Stimulated activated naive B cell treated with anti-CD40 and anti-IgM and Interleukin-4, amounts not matched to agents 10 μg/mL and 1 μg/mL and 100 μg/mL, for 72 hours (primary cell): ENCODE data around the gene MTIF3.
A peak's percentile ranks its signal among the peaks of the same experiment; 100 is the strongest.

Source experiments
- ATAC-seq, 2 donors: fragments of 150-1000 bp; cut with Tn5 transposase; replicated peaks; 2 replicates each; pipeline ENCODE4 v1.10.0; 2021; ENCODE audit warnings: moderate library complexity in 1 of 2
- DNase-seq: peaks from one replicate; pipeline ENCODE4 v3.0.0; 2021
- H3K27ac Mint-ChIP-seq: one replicate; pipeline ENCODE4 v1.8.0; 2022; ENCODE audit warnings: mild to moderate bottlenecking, mixed read lengths
- H3K27me3 Mint-ChIP-seq, 2 donors: one replicate each; pipeline ENCODE4 v1.8.0; 2022; ENCODE audit warnings: mixed read lengths in 2 of 2
- H3K36me3 Mint-ChIP-seq, 2 donors: one replicate each; pipeline ENCODE4 v1.8.0; 2022; ENCODE audit warnings: mixed read lengths in 2 of 2, mild to moderate bottlenecking in 1 of 2
- H3K4me1 Mint-ChIP-seq, 2 donors: one replicate each; pipeline ENCODE4 v1.8.0; 2022; ENCODE audit warnings: mixed read lengths in 2 of 2, mild to moderate bottlenecking in 1 of 2
- H3K4me3 Mint-ChIP-seq, 2 donors: one replicate each; pipeline ENCODE4 v1.8.0; 2022; ENCODE audit warnings: mild to moderate bottlenecking in 2 of 2, mixed read lengths in 2 of 2, moderate library complexity in 1 of 2
- H3K9me3 Mint-ChIP-seq, 2 donors: one replicate each; pipeline ENCODE4 v1.8.0; 2022; ENCODE audit warnings: mixed read lengths in 2 of 2, mild to moderate bottlenecking in 1 of 2

MTIF3 gene

GRCh38 chr13:27393101-27393500 is 57.3 kb downstream of the MTIF3 start:
- DNase-seq (no peak), ATAC-seq (no peak)
- Mint-ChIP-seq H3K36me3 (no peaks in the 10 kb centered on the region), H3K9me3 (no peaks in the 10 kb centered on the region), H3K4me1 (no peaks in the 10 kb centered on the region), H3K27ac (no peak overlapping the region), H3K4me3 (no peak overlapping the region), H3K27me3 (peaks cover 4 to 5% of the 10 kb centered on the region in 2 donors)

- Mint-ChIP-seq H3K27ac (no peak overlapping the region), H3K4me1 (no peaks in the 10 kb centered on the region), H3K27me3 (peaks cover 2 to 4% of the 10 kb centered on the region in 2 donors), H3K4me3 (no peak overlapping the region), H3K36me3 (no peaks in the 10 kb centered on the region), H3K9me3 (no peaks in the 10 kb centered on the region)
- no peak for ATAC-seq
- no peak for DNase-seq
These were observed 58.9 kb downstream of the MTIF3 start for GRCh38 chr13:27391471-27391870.

- Mint-ChIP-seq H3K9me3 (no peaks in the 10 kb centered on the region), H3K27ac (no peak overlapping the region), H3K27me3 (peaks cover 0 to 4% of the 10 kb centered on the region in 2 donors), H3K36me3 (no peaks in the 10 kb centered on the region), H3K4me3 (no peak overlapping the region), H3K4me1 (no peaks in the 10 kb centered on the region)
- ATAC-seq (no peak), DNase-seq (no peak)
These were observed 60.5 kb downstream of the MTIF3 start for GRCh38 chr13:27389891-27390290.

- Mint-ChIP-seq H3K36me3 (no peaks in the 10 kb centered on the region), H3K9me3 (no peaks in the 10 kb centered on the region), H3K27me3 (peaks cover 5 to 7% of the 10 kb centered on the region in 2 donors), H3K4me1 (no peaks in the 10 kb centered on the region), H3K27ac (peak overlapping the region; percentile 22), H3K4me3 (no peak overlapping the region)
- no peak for ATAC-seq
- DNase-seq = no peak
These were observed 62.1 kb downstream of the MTIF3 start for GRCh38 chr13:27388241-27388640.
